IPS-15b (cell line): ENCODE results near the gene LAMB1.

ENCODE experiments used
- H3K27me3 ChIP-seq: one replicate; pipeline ENCODE4 v1.6.1; 2013; ENCODE audit warnings: low read length; ENCODE audit not compliant: control insufficient read depth, insufficient read depth
- H3K36me3 ChIP-seq: one replicate; pipeline ENCODE4 v1.6.1; 2013; ENCODE audit warnings: low read length; ENCODE audit not compliant: control insufficient read depth, insufficient read depth
- H3K4me1 ChIP-seq: one replicate; pipeline ENCODE4 v1.6.1; 2013; ENCODE audit warnings: mild to moderate bottlenecking, low read length; ENCODE audit not compliant: control insufficient read depth, insufficient read depth
- H3K4me3 ChIP-seq: one replicate; pipeline ENCODE4 v1.5.1; 2013; ENCODE audit warnings: low read depth, low read length
- H3K9ac ChIP-seq: one replicate; pipeline ENCODE4 v1.6.1; 2013; ENCODE audit warnings: low read depth, mild to moderate bottlenecking, low read length
- H3K9me3 ChIP-seq: one replicate; pipeline ENCODE4 v1.6.1; 2013; ENCODE audit warnings: mild to moderate bottlenecking, low read length; ENCODE audit not compliant: control insufficient read depth, insufficient read depth

Gene LAMB1

DNA sequence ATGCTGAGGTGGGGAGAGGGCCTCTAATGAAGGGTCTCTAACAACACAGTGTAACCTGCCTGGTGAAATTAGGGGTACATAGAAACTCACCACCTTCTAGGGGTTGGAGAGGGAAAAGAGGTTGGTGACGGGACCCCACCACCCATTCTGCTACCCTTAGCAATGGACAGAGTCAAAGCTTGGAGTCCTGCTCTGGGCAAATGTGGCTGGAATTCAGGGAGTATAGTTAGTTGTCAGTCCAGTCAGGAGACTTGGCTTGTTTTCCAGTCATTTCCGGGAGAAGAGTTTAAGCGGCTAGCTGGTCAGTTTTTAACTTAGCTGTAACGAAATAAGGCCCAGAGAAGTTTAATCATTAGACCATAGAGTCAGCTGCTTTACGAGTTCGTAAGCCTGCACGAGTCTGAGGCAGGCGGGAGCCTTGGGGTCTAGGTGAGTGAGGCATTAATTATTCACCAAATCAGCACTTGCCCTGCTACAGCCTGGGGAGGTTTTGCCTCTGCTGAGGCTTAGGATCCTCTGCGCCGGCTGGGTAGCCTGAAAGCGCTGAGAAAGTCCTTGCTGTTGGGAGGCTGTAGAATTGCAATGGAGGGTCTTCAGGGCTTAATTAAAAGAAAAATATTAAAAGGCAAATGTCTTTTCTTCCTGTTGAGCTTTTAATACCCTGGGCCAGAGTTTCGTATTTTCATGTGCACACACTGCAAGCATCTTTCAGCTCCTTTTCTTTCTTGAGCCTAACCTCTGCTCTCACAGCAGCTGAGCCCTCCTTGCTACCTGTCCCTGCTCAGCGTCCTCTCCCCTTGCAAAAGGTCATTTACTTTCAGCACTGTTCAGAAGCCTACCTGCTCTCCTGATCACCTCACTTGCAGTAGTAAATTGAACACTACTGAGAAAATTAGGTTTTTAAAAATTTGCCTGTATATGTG, 1.5 kb upstream of the LAMB1 start:
- Histone ChIP-seq H3K4me3 (peak overlapping the region; percentile 76), H3K9me3 (no peaks in the 10 kb centered on the region), H3K27me3 (peaks cover 68% of the 10 kb centered on the region), H3K4me1 (peaks cover 10% of the 10 kb centered on the region), H3K36me3 (no peaks in the 10 kb centered on the region), H3K9ac (no peak overlapping the region)

GRCh38 chr7:108003599-108003935, 606 bp upstream of the LAMB1 start:
- no peak overlapping the region for H3K9ac ChIP-seq
- H3K27me3 ChIP-seq = peaks cover 65% of the 10 kb centered on the region
- no peaks in the 10 kb centered on the region for H3K9me3 ChIP-seq
- no peaks in the 10 kb centered on the region for H3K36me3 ChIP-seq
- H3K4me1 ChIP-seq = peaks cover 10% of the 10 kb centered on the region
- peak overlapping the region; percentile 76 for H3K4me3 ChIP-seq

- H3K4me1 ChIP-seq = peaks cover 10% of the 10 kb centered on the region
- no peaks in the 10 kb centered on the region for H3K36me3 ChIP-seq
- H3K27me3 ChIP-seq = peaks cover 52% of the 10 kb centered on the region
- peak overlapping the region; percentile 76 for H3K4me3 ChIP-seq
- H3K9me3 ChIP-seq = no peaks in the 10 kb centered on the region
- H3K9ac ChIP-seq = peak overlapping the region; percentile 61
These were observed 916 bp downstream of the LAMB1 start for GRCh38 chr7:108001764-108002725.

DNA sequence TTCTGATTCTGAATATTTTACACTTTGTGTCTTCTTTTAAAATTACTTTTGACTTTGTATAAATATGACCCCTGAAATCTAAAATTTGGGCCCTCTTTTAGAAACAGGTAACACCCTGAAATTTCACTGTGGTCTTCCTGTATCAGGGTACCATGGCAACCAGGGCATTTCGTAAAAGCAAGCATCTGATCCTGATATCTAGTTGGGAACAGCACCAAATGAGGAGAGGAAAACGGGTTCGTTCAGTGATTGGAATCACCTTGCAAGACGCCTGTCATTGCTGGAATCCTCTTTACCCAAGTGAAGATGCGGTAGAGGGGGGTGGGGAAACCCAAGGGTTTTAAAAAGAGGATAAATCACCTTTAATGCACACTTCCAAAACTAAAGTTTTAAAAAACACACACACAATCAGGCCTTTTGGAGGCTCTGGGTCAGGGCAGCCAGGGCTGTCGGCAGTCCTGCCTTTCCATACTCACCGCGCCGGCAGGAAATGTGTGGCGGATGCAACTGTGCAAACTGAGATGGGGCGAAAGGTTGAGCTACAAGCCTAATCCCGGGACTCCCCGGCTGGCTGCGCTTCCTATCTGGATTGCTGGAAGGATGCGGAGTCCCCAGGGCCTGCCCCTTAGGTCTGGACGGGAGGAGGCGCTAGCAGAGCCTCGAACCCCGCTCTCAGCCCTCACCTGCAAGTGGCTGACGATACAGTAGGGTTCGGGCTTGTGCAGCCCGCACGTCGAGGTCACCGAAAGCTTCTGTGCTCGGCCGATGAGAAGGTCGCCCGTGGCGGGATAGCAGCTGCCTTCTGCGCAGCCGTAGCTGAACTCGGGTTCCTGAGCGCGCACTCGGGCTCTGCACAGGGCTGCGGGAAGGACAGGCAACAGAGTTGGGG, 1.8 kb downstream of the LAMB1 start:
- peaks cover 43% of the 10 kb centered on the region for H3K27me3 ChIP-seq
- H3K4me3 ChIP-seq = peak overlapping the region; percentile 76
- H3K36me3 ChIP-seq = no peaks in the 10 kb centered on the region
- no peaks in the 10 kb centered on the region for H3K9me3 ChIP-seq
- H3K4me1 ChIP-seq = peaks cover 10% of the 10 kb centered on the region
- H3K9ac ChIP-seq = peak overlapping the region; percentile 18

- H3K27me3 ChIP-seq = peaks cover 31% of the 10 kb centered on the region
- peaks cover 16% of the 10 kb centered on the region for H3K4me1 ChIP-seq
- no peak overlapping the region for H3K4me3 ChIP-seq
- no peaks in the 10 kb centered on the region for H3K36me3 ChIP-seq
- no peaks in the 10 kb centered on the region for H3K9me3 ChIP-seq
- no peak overlapping the region for H3K9ac ChIP-seq
These were observed 3.0 kb downstream of the LAMB1 start for GRCh38 chr7:107999779-108000560.

DNA sequence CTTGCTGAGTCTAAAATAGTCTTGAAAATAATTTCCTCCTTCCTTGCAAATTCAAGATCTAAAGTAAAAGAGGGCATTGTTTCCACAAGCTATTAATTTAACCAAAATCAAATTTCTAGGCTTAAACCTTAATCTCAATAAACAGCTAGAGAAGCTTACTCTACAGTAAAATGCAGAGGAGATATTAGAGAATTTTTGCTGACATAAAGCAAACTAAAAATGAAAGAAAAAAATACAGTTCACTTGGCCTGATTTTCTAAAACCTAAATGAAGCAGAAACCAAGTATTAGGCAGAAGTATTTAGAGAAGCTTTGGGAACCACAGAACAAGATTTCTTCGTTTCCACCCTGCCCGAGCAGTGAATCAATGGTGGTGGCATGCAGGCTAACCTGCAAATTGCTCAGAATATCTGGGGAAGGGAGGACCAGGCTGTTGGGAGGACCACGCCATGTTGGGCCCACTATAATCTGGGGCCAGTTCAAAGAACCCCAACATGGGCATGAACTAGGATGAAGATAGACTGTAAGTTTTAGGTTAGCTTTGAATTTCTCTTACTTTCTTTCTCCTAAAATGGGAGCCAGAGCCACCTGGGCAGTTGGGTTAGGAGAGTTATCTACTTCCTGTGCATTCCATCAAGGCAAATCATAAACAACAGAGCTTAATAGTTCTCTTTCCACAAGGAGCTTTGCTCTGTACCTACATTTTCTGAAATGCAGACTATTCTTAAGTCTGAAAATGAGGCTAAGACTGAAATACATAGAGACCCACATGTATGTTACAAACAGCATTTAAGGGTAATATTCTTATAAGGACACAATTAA, 4.1 kb downstream of the LAMB1 start:
- peaks cover 14% of the 10 kb centered on the region for H3K4me1 ChIP-seq
- H3K4me3 ChIP-seq = no peak overlapping the region
- peaks cover 20% of the 10 kb centered on the region for H3K27me3 ChIP-seq
- H3K9ac ChIP-seq = no peak overlapping the region
- H3K9me3 ChIP-seq = no peaks in the 10 kb centered on the region
- H3K36me3 ChIP-seq = peaks cover under 1% of the 10 kb centered on the region

- Histone ChIP-seq H3K36me3 (peaks cover 7% of the 10 kb centered on the region), H3K4me1 (peaks cover 14% of the 10 kb centered on the region), H3K4me3 (no peak overlapping the region)
These were observed 4.8 kb downstream of the LAMB1 start for GRCh38 chr7:107998150-107998549.

DNA sequence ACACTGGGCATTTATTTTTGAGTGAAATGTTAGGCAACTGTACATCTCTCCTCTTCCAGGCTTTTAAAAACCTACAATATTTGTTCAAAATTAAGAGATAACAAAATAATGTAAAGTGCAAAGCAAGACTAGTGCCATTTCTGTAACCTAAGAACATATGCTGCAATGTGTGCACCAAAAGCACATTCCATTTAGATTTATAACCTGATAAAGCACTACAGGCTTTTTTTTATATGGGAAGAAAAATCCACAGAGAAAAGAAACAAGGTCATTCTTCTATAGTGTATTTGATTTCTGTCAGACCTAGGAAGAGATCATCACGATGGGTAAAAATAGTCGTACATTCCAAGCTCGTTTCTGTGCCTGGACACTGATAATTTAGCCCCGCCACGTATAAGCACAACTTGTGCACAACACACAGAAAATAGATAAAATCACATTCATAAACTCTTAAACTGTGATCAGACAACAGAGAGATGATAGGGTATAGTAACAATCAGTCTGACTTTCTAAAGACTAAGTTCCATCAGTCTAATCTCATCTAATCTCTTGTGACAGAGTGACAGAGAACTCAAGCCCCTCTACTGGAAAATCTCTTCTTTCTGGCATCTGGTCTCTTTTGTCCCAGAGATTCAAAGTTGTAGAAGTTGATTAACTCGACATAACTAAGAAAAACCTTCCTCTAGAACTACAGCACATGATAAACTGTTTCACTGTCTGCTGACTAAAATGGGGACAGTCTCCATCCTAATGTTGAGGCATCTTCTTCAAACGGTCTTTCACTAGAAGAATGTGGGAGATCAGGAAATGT, 6.7 kb downstream of the LAMB1 start:
- Histone ChIP-seq H3K9ac (no peak overlapping the region), H3K36me3 (peaks cover 7% of the 10 kb centered on the region), H3K9me3 (no peaks in the 10 kb centered on the region), H3K4me3 (no peak overlapping the region), H3K4me1 (peaks cover 14% of the 10 kb centered on the region), H3K27me3 (peaks cover 5% of the 10 kb centered on the region)

More at GRCh38 chr7:107998150-107998549, 4.8 kb downstream of the LAMB1 start:
- Histone ChIP-seq H3K9me3 (no peaks in the 10 kb centered on the region), H3K9ac (no peak overlapping the region), H3K27me3 (peaks cover 14% of the 10 kb centered on the region)

- Histone ChIP-seq H3K9ac (no peak overlapping the region), H3K4me3 (no peak overlapping the region), H3K4me1 (peaks cover 10% of the 10 kb centered on the region), H3K36me3 (peaks cover 7% of the 10 kb centered on the region), H3K9me3 (no peaks in the 10 kb centered on the region), H3K27me3 (no peaks in the 10 kb centered on the region)
These were observed 7.5 kb downstream of the LAMB1 start for GRCh38 chr7:107995184-107996071.
